PC-9 (cell line): ENCODE data around the gene PKD1L1. TPM values are rescaled to one million over a fixed set of nuclear protein-coding genes. Genes with fewer than 3 reads are reported as not detected.
"Not testable (repeated sequence)": the region's sequence is repeated elsewhere in the genome, so short reads cannot be mapped to it uniquely, and the experiment has no call there.

Experiments
- BruUV-seq: library from RNA; stranded (reverse); fragments of 400-500 nt; replicated peaks from 2 replicates; lab custom pipeline; 2021; lab: Mats Ljungman, UMichigan
- CTCF ChIA-PET: fragments of 300-600 bp; sonication (Branson Sonifier 250); formaldehyde crosslinking; loops from one replicate; lab custom pipeline; 2022; ENCODE audit warnings: antibody characterized with exemption; lab: Charles Lee
- POLR2A ChIA-PET: fragments of 300-600 bp; sonication (Branson Sonifier 250); formaldehyde crosslinking; loops from one replicate; lab custom pipeline; 2022; ENCODE audit warnings: antibody characterized with exemption; ENCODE audit not compliant: unreplicated experiment; lab: Charles Lee
- DNase-seq, 2 experiments: peaks; one replicate each; pipeline versions ENCODE4 v3.0.0 to v3.0.0-alpha.2; 2015 to 2022; ENCODE audit warnings: mixed read lengths in 1 of 2
- H2AFZ ChIP-seq: fragments of 200-600 bp; sonication (generic); 2 replicates; pipeline ENCODE4 v1.8.1; 2017; ENCODE audit warnings: antibody characterized with exemption
- H3F3A ChIP-seq: fragments of 200-600 bp; sonication (generic); 2 replicates; pipeline ENCODE4 v1.8.1; 2017; ENCODE audit warnings: antibody characterized with exemption, mild to moderate bottlenecking, low read depth; ENCODE audit not compliant: insufficient read depth
- H3K27ac ChIP-seq: fragments of 200-600 bp; sonication (generic); 2 replicates; pipeline ENCODE4 v1.6.1; 2016; ENCODE audit warnings: mixed run types
- H3K27me3 ChIP-seq: fragments of 200-600 bp; sonication (generic); 2 replicates; pipeline ENCODE4 v1.6.1; 2016; ENCODE audit warnings: low read depth, mixed run types; ENCODE audit not compliant: insufficient read depth
- H3K36me3 ChIP-seq: fragments of 200-600 bp; sonication (generic); 2 replicates; pipeline ENCODE4 v1.6.1; 2016; ENCODE audit warnings: low read depth, mixed run types
- H3K4me1 ChIP-seq: fragments of 200-600 bp; sonication (generic); replicated peaks from 2 replicates; pipeline ENCODE4 v1.6.1; 2016; ENCODE audit warnings: mixed run types; ENCODE audit not compliant: insufficient read depth
- H3K4me2 ChIP-seq: fragments of 200-600 bp; sonication (generic); 2 replicates; pipeline ENCODE4 v1.6.1; 2017; ENCODE audit warnings: mixed run types
- H3K4me3 ChIP-seq: fragments of 200-600 bp; sonication (generic); 2 replicates; pipeline ENCODE4 v1.6.1; 2016; ENCODE audit warnings: mixed run types
- H3K79me2 ChIP-seq: fragments of 200-600 bp; sonication (generic); 2 replicates; pipeline ENCODE4 v1.6.1; 2017; ENCODE audit warnings: low read depth, mixed run types
- H3K9me2 ChIP-seq: fragments of 200-600 bp; sonication (generic); 2 replicates; pipeline ENCODE4 v1.8.1; 2017; ENCODE audit warnings: mild to moderate bottlenecking; ENCODE audit not compliant: insufficient read depth
- H3K9me3 ChIP-seq: fragments of 200-600 bp; sonication (generic); 2 replicates; pipeline ENCODE4 v1.8.1; 2016; ENCODE audit warnings: low read depth; ENCODE audit not compliant: insufficient read depth
- H4K20me1 ChIP-seq: fragments of 200-600 bp; sonication (generic); 2 replicates; pipeline ENCODE4 v1.8.1; 2017; ENCODE audit not compliant: insufficient read depth
- CTCF ChIP-seq: fragments of 200-600 bp; sonication (generic); conservative IDR thresholded peaks from 2 replicates; pipeline ENCODE4 v1.6.1; 2017; ENCODE audit warnings: mixed run types, antibody characterized with exemption, mild to moderate bottlenecking, moderate library complexity
- EZH2 ChIP-seq: fragments of 200-600 bp; sonication (generic); IDR thresholded peaks from 2 replicates; pipeline ENCODE4 v1.8.0; 2017; ENCODE audit warnings: antibody characterized with exemption, low read depth
- intact Hi-C: fragments of 100-400 bp; cut with micrococcal nuclease; formaldehyde crosslinking; loops from one replicate; pipeline ENCODE4 v1.10.0; 2022; ENCODE audit not compliant: unreplicated experiment
- total RNA-seq: library from RNA; stranded (reverse); gene quantifications from 2 replicates; pipeline ENCODE4 v1.2.3, GENCODE V29; 2021

The PKD1L1 gene
- total RNA-seq, 1 experiment from 2014 or later: 0.07 TPM

GRCh38 chr7:47756636-47757035 is 191.6 kb downstream of the PKD1L1 start:
- Histone ChIP-seq H4K20me1 (no peaks in the 10 kb centered on the region), H3K4me2 (no peak overlapping the region), H3K79me2 (no peaks in the 10 kb centered on the region), H3K27ac (no peak overlapping the region), H3K9me2 (no peaks in the 10 kb centered on the region), H2AFZ (no peak overlapping the region), H3K36me3 (no peaks in the 10 kb centered on the region), H3K4me1 (peaks cover 25% of the 10 kb centered on the region), H3K27me3 (no peaks in the 10 kb centered on the region), H3K4me3 (no peak overlapping the region), H3K9me3 (0 out of 2 replicates have a peak, but pooled peaks cover 5% of the 10 kb centered on the region), H3F3A (peaks cover 10% of the 10 kb centered on the region)
- BruUV-seq: no TSS peak
- intact Hi-C loops: no loop called here
- no peak for TF ChIP-seq EZH2
- no peak for TF ChIP-seq CTCF
- POLR2A ChIA-PET: no interaction called here
- CTCF ChIA-PET: no interaction called here
- no peak for DNase-seq

GRCh38 chr7:47755248-47755647 is 193.0 kb downstream of the PKD1L1 start:
- intact Hi-C loops: no loop called here
- H3K27ac ChIP-seq: no peak overlapping the region

GRCh38 chr7:47751724-47752123 is 196.5 kb downstream of the PKD1L1 start:
- H3K4me3 ChIP-seq, BruUV-seq, H3K27me3 ChIP-seq, H2AFZ ChIP-seq, H4K20me1 ChIP-seq, H3K9me3 ChIP-seq, DNase-seq, H3K79me2 ChIP-seq, H3K4me1 ChIP-seq, intact Hi-C loops, H3K4me2 ChIP-seq, H3F3A ChIP-seq, H3K27ac ChIP-seq, POLR2A ChIA-PET, CTCF ChIA-PET, H3K9me2 ChIP-seq, H3K36me3 ChIP-seq: not testable (repeated sequence)

More at GRCh38 chr7:47755248-47755647, 193.0 kb downstream of the PKD1L1 start:
- H3K79me2 ChIP-seq: no peaks in the 10 kb centered on the region
- DNase-seq: no peak
- H3K4me2 ChIP-seq: no peak overlapping the region
- no TSS peak for BruUV-seq
- H4K20me1 ChIP-seq: no peaks in the 10 kb centered on the region
- H2AFZ ChIP-seq: no peak overlapping the region
- H3K36me3 ChIP-seq: no peaks in the 10 kb centered on the region
- H3K9me2 ChIP-seq: no peaks in the 10 kb centered on the region
- no peaks in the 10 kb centered on the region for H3F3A ChIP-seq
- 0 out of 2 replicates have a peak, but pooled peaks cover 8% of the 10 kb centered on the region for H3K9me3 ChIP-seq
- H3K4me3 ChIP-seq: no peak overlapping the region
- H3K27me3 ChIP-seq: no peaks in the 10 kb centered on the region
- ChIA-PET POLR2A (no interaction called here), CTCF (no interaction called here)
- no peak for TF ChIP-seq CTCF
- no peak for TF ChIP-seq EZH2
- peaks cover 14% of the 10 kb centered on the region; the same call in 1 of the 2 replicates for H3K4me1 ChIP-seq

GRCh38 chr7:47751043-47751442 is 197.2 kb downstream of the PKD1L1 start:
- H4K20me1 ChIP-seq: no peaks in the 10 kb centered on the region
- no peak for TF ChIP-seq EZH2
- no peak for TF ChIP-seq CTCF
- DNase-seq: no peak
- no peaks in the 10 kb centered on the region for H3K36me3 ChIP-seq
- H3K27me3 ChIP-seq: no peaks in the 10 kb centered on the region
- CTCF ChIA-PET: interaction anchor here (0.7 kb wide), 1 partner anchor 9 kb away, joined by 3 read pairs; no protein-coding TSS in a partner anchor
- H3K9me3 ChIP-seq: 0 out of 2 replicates have a peak, but pooled peaks cover 8% of the 10 kb centered on the region
- no peak overlapping the region for H3K27ac ChIP-seq
- no peaks in the 10 kb centered on the region for H3F3A ChIP-seq
- intact Hi-C loops: no loop called here
- no peak overlapping the region for H2AFZ ChIP-seq
- POLR2A ChIA-PET: interaction anchor here (0.6 kb wide), 1 partner anchor 356 kb away, joined by 4 read pairs; no protein-coding TSS in a partner anchor
- H3K4me1 ChIP-seq: no peaks in the 10 kb centered on the region
- no peak overlapping the region for H3K4me2 ChIP-seq
- H3K9me2 ChIP-seq: no peaks in the 10 kb centered on the region
- H3K4me3 ChIP-seq: no peak overlapping the region
- no TSS peak for BruUV-seq
- H3K79me2 ChIP-seq: no peaks in the 10 kb centered on the region
